ENCODE results near the gene TMEM178A.

TMEM178A gene

DNA sequence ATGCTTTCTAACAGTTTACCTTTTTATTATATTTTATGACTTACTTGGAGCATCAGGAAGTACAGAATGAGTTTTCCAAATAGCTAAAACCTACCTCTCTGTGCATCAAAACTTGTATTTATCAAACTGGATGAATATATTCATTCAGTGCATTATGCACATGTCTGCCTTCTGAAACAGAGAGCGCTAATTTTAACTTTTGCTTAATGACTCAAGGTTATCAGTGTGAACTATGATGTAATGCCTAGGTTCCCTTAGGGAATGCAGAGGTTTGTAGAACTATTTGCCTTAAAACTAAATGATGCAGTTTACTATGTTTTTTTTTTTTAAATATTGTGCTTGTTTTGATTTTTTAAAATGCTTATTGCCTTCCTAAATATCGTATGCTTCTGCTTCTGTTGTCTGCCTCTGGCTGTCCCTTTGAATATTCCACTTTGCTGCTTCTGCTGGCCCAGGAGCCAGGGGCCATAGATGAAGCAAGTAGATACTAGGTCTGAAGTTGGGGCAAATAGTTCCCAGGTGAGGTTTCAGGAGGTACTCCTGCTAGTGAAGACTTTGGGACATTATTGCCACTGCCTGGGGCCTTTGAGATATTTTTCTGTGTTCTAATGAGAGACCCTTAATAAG, 16.5 kb downstream of the TMEM178A start:
- no peak for DNase-seq

DNA sequence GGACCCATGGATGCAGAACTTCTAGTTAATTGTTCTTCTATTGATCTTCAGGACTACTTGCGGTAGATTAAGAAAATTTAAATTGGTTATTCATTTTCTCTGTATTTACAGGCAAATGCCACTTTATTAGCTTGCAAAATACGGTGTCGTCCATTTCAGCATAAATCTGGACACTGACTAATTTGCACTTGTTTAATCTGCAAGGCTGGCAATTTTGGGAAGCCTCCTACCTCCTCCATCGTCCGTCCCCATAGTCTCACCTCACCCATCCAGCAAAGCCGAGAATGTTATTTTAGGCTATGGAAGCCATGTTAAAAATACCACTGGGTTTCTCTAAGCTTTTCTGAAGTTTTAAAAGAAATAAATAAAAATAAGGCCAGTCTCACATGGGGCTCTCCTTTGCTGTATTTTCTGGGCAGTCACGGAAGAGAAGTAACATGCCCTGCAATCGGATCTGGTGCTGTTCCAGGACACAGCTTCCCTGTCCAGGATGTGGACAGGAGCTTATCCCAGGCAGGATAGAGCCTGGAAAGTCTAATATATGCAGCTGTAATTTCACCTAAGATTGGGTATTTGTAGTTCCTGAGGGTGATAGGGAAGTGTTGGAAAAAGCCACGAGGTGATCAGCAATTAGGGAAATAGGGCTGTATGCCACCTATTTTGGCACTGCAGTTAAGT, 17.4 kb downstream of the TMEM178A start:
- DNase-seq, result no peak

DNA sequence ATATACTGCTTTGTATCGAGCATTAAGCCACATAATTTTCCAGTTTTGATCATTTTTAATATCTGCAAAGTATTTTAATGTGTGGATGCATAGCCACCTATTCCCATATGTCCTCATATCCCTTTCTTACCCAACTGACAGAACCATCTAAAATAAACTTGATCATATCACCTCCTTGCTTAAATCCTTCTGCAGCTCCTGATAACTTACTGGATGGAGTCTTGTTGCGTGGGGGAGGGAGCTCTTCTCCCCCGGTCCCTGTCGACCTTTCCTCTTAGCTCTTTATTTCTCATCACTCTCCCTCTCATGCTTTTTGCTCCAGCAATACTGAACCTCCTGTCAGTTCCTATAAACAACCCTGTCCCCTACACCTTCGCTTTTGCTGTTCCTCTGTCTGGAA, 18.7 kb downstream of the TMEM178A start:
- no peak for DNase-seq

DNA sequence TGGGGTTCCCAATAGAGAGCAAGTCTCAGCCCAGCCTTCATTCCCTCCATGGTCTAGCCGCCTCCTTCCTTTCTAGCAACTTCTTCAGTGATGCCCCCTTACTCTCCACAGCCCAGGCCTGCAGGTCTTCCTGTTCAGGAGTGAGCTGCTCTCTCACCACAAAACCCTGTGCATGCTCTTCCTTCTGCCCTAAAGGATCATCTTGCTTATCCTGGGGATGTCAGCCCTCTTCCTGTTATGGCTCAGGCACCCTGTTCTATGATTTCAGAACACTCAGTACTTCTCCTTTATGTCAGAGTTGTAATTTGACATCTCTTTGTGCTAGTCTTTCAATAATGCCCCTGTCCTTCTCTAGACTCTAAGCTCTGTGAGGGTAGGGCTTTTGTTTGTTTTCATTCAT, 19.4 kb downstream of the TMEM178A start:
- DNase-seq, result no peak

DNA sequence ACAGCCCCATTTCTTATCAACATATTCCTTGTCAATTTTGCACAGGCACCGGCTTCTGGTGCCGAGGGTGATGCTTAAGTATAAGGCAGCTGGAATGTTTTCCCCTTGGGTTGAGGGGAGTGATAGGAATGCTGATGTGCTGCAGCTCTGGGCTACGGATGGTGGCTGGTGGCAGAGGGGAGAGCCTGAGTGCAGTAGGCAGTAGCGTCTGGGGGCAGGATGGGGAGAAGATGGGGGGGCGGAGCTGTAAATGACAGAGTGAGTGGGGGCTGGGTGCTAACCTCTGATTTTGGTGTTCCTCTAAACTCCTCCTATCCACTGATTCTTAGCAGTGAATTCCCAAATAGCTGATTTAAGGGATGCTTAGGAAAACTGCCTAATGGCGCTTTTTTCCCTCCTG, 20.7 kb downstream of the TMEM178A start:
- no peak for DNase-seq

DNA sequence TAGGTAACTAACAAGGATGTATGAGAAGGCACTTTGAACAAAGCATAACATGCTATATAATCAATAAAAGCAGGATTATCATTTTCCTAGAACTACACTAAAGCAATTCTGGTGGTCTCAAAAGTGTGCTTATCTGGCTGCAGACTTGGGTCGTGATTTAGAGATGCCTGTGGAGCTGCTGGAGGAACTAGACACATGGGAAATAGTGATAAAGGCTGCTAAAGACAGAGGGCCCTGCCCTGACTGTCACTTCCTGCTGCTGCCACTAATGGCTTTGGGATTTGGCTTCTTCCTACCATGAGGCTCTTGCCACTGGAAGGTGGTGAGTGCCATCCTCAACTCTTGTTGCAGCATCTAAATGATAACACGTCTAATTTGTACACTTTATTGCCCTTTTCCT, 22.5 kb downstream of the TMEM178A start:
- peak; percentile 52 for DNase-seq

DNA sequence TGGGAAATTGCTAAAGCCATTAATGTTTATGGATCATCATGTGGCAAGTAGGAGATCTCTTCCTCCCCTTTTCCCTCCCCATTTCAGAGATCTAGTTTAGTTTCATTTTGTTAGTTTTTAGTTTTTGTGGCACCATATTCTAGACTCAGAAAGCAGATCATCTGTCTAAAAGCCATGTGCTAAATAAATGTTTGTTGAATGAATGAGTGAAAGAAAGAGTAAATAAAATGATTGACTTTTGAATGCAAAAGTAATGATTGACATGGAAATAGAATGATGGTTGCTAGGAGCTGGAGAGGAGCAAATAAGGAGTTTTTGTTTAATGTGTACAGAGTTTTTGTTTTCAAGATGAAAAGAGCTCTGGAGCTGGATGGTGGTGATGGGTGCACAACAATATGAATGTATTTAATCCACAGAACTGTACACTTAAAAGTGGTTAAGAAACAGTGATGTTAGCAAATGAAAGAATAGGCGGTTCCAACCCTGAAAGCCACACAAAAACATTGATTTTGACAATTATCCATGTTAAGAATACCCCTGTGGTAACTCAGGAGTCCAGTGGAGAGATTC, 23.6 kb downstream of the TMEM178A start:
- no peak for DNase-seq

DNA sequence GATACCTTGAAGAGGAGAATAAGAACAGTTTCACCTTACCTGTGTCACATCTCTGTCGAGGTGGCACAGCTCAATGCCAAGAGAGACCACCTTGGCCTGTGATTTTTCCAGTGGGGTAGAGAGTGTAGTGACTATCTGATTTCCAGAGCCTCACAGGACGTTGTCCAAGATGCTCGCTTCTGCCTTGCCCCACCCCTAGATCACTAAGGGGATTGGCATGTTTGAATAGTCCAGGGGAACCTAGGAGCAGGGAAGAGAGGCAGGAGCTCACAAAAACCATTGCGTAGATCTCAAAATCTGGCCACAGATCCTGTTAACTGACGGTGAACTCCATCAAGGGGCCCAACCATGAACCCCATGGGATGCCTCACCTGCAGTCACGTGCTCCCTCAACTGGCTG, 24.2 kb downstream of the TMEM178A start:
- no peak for DNase-seq

DNA sequence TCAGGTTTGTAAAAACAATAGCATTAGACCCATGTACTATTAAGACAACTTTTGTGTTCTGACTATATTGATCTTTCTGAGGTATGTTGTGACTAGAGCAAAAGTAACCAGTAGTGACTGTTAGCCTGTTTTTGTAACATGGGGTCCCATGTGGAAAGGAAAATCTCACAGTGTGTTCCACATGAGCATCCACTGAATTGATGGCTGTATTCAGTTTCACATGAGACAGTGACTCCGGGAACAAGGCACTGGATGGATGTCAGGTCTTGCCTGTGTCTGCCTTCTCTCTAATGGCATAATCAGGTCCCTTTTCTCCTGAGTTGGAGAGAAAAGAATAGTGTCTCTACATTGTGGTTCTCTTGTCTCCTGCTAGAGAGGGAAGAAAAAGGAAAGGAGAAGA, 27.5 kb downstream of the TMEM178A start:
- no peak for DNase-seq

DNA sequence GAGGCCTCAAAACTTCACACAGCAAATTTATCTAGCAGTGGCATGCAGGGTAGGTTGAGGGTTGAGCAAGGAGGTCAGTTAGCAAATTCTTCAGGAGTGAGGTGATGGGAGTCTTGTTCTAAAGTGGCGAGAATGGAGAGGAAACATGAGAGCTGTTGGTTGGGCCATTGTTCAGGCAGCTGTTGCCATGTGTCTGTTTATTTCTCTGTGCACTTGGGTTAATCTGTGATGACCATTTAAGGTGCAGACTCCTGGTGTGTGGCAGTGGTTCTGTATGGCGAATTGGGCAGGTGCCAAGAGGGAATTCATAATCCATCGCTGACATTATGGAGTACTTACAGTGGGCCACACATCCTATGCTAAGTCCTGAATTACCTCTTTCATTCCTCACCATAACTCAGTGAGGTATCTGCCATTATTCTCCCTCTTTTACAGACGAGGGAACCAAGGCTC, 30.4 kb downstream of the TMEM178A start:
- DNase-seq, result no peak

DNA sequence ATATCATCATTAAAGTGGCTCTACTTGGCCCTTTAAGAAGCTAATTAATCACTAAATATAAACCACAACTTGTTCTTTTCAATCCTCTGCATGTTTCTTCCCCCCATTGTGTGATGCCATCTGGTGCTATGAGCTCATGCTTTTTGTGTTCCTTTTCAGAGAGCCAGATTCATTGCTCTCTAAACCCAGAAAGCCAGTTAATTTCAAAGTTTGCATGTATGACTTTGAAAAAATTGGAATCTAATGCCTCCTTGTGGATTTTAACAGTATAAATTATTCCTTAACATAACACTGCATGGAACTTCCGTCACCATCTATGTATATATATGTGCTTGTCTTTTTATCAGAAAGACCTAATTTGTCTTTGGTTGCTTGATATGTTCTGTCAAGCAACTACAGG, 31.1 kb downstream of the TMEM178A start:
- DNase-seq, result peak; percentile 53

DNA sequence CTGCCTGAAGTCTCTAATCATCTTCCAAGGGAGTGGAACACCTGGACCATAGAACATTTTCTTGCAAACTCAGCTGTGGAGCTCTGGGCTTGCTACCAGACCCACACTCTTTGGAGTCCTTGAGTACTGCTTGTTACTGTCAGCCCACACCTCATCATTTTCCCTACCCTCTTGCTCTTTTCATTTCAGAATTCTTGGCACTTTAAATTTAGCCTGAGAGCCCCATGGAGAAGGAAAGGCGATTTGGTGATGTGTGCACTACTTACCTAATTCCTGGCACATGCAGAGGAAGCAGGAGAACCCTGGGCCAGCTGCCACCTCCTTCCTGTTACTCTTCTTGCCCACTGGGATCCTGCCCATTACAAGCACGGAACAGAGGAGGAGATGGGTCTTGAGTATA, 31.7 kb downstream of the TMEM178A start:
- no peak for DNase-seq

DNA sequence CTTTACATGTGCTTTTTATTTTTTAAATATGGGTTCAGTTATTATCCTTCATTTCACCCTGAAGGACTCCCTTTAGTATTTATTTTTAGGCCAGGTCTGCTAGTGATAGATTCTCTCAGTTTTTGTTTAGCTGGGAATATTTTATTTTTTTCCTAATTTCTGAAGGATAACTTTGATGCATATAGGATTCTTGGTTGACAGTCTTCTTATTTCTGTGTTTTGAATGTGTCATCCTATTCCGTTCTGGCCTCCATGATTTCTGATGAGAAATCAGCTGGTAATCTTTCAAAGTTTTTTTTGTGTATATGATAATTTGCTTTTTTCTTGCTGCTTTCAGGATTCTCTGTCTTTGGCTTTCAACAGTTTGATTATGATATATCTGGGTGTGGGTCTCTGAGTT, 35.4 kb downstream of the TMEM178A start:
- DNase-seq, result no peak

DNA sequence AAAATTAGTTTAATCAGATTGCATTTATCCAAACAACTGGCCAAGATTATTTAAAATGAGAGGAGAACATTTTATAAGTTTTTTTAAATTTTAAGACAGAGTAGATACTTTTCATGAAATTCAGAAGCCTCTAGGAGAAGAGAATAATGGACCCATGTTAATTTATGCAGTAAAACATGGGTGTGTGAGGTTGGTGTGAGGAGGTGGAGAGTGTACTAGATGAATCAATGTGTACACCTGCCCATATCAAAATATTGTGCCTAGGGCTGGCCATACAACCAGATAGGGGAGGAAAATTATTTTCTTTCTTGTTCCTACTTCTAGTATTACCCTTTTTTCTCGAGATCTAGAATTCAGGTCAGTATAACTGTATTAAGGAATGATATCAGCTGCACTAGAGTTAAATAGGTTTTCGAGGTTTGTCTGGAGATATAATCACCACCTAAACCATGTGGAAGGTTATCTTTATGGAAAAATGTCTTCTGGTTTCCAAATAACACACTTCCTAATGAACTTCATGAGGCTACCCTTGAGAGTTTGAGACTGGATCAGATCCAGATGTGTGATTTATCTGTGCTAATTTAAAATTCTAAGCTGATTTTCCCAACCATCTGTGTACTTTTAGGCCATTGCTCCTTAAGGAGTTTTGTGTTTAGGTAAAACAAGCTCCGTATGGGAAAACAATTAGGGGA, 37.6 kb downstream of the TMEM178A start:
- DNase-seq, result no peak

DNA sequence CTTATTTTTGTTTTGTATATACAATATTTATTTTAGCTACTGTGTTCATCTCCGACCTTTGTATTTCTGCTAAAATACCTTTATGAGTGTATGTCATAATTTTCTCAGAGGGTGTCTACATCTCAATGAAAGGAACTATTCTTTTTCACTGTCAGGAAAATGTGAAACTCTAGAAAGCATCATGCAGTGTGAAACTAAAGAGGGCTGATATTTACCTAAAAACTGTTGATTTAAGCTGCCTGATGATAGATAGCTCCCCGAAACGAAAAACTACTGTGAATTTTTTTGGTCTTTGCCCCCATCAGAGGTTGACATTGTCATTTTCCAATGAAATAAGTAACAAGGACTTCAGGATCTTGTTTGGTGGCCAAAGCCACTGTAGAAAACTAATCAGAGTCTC, 38.8 kb downstream of the TMEM178A start:
- DNase-seq, result no peak

DNA sequence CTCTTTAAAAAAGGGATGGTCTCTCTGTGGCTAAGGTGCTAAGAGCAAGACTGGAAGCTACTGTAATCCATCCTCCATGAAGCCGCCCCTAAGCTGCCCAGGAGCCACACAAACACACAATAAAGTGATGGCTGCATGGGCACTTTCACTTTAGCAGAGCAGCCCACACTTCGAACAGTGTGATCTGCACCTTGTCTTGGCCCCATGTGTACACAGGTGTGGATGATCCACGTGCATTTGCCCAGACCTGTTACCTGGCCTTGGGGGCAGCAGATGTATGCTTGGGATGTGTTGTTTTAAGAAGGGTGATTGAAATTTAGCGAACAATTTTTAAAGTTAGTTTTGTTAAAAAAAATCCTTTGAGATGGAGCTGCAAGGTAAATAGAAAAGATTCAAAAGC, 39.9 kb downstream of the TMEM178A start:
- DNase-seq, result no peak

DNA sequence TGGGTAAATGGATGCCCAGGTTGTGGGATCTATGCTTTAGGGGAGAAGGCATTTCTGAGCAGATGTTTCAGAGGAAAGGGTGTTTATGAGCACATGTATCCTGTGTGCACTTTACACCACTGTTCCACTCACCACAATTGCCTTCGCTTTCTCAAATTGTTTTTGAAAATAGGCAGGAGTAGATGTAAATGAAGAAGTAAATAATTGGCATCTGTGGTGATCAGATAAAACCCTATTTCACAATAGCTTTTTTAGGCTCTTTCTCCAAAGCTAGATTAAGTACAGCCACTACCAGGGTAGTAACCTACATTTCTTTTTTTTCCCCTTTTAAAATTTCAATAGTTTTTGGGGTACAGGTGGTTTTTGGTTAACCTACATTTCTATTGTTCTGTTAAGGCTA, 40.6 kb downstream of the TMEM178A start:
- peak; percentile 70 for DNase-seq

DNA sequence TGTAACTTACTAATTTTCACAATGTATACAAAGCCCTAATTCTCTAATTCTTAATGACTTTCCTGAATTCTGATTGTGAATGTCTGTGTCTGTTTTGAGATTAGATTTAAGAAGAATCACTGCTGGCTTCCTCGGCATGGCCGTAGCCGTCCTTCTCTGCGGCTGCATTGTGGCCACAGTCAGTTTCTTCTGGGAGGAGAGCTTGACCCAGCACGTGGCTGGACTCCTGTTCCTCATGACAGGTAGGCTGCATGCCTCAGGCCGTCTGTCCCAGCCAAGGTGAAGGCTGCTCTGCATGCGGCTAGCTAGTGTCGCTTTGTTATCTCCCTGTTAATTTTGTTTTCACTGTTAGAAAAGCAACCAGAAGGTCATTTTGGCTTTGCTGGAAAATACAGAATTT, 41.2 kb downstream of the TMEM178A start:
- no peak for DNase-seq

DNA sequence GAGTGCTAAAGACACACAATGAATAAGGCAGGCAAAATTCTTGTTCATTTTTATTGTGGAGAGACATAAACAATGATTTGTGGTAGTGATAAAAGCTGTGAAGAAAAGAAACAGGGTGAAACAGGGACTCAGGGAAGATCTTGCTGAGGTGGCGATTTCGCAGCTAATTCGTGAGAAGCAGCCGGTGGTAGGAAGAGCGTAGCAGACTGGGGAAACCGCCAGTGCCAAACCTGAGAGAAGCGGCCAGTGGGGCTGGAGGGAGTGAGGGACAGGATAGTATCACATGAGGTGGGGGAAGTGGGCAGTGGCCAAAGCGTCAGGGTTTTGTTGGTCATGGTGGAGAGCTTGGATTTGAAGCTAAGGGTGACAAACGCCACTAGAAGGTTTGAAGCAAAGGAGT, 42.3 kb downstream of the TMEM178A start:
- DNase-seq, result no peak

DNA sequence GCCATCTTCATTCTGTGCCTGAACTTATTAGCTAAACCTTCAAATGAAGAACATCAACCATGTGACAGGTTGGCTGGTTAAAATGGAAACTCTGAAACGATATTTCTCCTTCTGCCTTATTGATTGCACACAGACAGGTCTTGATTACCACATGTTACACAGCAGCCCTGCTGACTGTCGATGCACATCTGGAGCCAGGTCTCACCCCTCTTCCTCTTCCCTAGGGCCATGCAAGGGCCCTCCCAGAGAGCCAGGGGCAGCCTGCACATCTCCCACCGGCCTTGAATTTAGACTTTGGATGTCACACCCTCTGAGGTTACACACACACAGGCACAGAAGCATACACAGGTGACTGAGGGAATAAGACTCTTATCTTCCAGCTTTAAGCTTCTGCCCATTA, 45.1 kb downstream of the TMEM178A start:
- no peak for DNase-seq

DNA sequence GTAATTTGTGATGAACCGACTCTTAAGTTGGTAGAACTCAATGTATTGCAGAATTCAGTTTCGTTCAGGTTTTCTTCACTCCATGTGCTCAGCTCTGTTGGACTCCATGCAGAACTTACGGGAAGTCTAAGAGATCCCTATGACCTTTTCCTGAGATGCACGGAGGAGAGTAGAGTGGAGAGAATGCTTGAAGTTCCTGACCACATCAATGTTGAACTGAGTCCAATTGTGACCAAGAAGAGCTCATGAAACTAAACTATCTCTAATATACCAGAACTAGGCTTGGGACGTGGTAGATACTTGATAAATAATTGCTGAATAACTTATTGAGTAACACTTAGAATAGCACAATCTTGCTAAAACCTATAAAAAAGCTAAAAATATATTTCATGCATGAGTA, 47.2 kb downstream of the TMEM178A start:
- no peak for DNase-seq

DNA sequence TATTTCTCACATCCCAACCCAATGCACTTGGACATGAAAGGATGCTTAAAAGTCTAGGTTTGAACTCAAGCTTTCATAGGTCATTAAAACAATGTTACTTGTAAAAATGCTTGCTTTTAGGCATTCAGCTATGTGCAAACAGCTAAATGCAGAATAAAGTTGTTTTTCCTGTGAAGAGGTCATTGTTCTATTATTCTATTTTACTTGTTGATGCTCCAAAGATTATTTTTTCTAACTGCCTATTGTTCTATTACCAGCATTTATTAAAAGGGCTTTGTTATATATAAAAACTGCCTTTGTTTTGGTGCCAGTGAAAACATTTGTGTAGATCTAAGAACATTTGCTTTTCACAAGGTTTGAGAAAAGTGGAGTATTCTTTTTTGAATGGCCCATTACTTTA, 49.4 kb downstream of the TMEM178A start:
- DNase-seq, result no peak

DNA sequence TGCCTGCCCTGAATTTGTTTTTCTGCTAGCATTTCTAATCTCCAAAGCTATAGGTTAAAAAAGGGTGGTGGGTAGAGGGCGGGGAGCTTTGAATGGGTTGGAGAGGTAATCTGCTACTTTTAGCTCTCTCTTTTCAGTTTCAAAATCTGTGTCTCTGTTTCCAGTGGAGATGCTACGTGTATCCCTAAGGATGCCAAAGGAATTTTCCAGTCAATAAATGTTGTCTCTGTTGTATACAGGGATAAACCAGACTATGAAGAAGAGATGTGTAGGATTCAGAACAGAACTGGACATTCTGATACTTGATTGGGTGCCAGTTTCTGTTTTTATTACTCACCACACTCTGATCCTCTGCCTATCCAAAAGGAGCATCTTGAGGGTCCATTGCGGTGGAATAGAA, 50.1 kb downstream of the TMEM178A start:
- DNase-seq, result no peak

DNA sequence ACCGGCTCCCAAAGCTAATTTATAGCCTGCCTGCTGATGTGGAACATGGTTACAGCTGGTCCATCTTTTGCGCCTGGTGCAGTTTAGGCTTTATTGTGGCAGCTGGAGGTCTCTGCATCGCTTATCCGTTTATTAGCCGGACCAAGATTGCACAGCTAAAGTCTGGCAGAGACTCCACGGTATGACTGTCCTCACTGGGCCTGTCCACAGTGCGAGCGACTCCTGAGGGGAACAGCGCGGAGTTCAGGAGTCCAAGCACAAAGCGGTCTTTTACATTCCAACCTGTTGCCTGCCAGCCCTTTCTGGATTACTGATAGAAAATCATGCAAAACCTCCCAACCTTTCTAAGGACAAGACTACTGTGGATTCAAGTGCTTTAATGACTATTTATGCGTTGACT, 51.4 kb downstream of the TMEM178A start:
- DNase-seq, result no peak
